AG04450 (cell line): ENCODE measurements around the gene MAN1C1. TPM values are rescaled to one million over a fixed set of nuclear protein-coding genes. Genes with fewer than 3 reads are reported as not detected.
A peak's percentile ranks its signal among the peaks of the same experiment; 100 is the strongest.

ENCODE experiments used
- CTCF ChIA-PET: fragments of 300-600, 350-600 bp; formaldehyde crosslinking; extraction: SDS; loops from one replicate; lab custom pipeline; 2022; ENCODE audit warnings: antibody characterized with exemption, inconsistent platforms; lab: Charles Lee
- POLR2A ChIA-PET: fragments of 350-600 bp; formaldehyde crosslinking; extraction: SDS; loops from one replicate; lab custom pipeline; 2021; ENCODE audit warnings: antibody characterized with exemption, inconsistent platforms; lab: Yijun Ruan, JAX
- DNase-seq: peaks from one replicate; pipeline ENCODE4 v3.0.0-alpha.2; 2011; ENCODE audit warnings: low read depth, low spot score
- H3K27ac ChIP-seq: one replicate; pipeline ENCODE4 v1.5.1; 2012; ENCODE audit warnings: low read depth, low read length, control low read depth
- H3K27me3 ChIP-seq: one replicate; pipeline ENCODE4 v1.6.0; 2012; ENCODE audit warnings: low read length; ENCODE audit not compliant: control insufficient read depth, insufficient read depth
- H3K4me3 ChIP-seq: 2 replicates; pipeline ENCODE4 v1.5.1; 2011; ENCODE audit warnings: mild to moderate bottlenecking, low read depth, low read length, control low read depth
- H3K9me3 ChIP-seq: 2 replicates; pipeline ENCODE4 v1.5.1; 2012; ENCODE audit warnings: low read length; ENCODE audit not compliant: control insufficient read depth, insufficient read depth
- CTCF ChIP-seq: IDR thresholded peaks from 2 replicates; pipeline ENCODE4 v1.5.1; 2011; ENCODE audit warnings: low read depth, low read length, control low read depth, inconsistent platforms
- polyA plus RNA-seq: library from polyadenylated mRNA; depleted of rRNA; stranded (reverse); fragments of >200 nt; gene quantifications from 2 replicates; pipeline ENCODE4 v1.2.3, GENCODE V29; 2011

The MAN1C1 gene
- polyA plus RNA-seq, 1 experiment: 16.9 TPM

- H3K27ac ChIP-seq: no peak overlapping the region
- CTCF ChIA-PET: interaction anchor here (0.6 to 5.4 kb wide), 13 partner anchors 11 to 562 kb away, joined by 3 to 74 read pairs (median 5); no protein-coding TSS in a partner anchor
- no peak for TF ChIP-seq CTCF
- no peaks in the 10 kb centered on the region for H3K27me3 ChIP-seq
- H3K9me3 ChIP-seq: no peaks in the 10 kb centered on the region
- POLR2A ChIA-PET: no interaction called here
- DNase-seq: no peak
- no peak overlapping the region for H3K4me3 ChIP-seq
Measured at GRCh38 chr1:25798666-25799351, 182.2 kb downstream of the MAN1C1 start.

DNA sequence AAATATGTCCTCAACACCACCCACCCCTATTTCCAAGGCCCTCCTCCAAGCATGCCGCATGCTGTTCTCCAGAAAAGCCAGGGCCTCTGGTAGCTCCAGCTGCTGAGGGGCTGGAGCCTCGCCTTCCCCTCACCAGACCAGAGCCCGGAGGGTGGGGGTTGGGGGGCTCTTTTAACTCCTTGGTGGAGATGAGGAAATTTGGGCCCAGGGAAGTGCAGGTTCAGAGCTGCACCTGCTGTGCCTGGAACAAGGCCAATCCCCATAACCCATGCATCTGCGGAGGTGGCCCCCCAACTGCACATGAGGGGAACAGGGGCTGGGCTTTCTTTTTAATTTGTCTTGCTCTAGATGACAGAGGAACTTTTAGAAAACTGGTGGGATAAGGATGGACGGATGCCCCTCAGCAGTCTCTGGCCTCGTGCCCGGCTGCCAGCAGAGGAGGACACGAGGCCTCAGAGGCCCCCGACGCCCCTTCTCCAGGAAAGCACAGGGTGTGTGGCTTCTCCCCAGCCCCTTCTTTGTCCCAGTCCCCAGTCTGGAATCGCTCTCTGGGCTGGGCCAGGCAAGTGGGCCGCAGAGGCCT is 182.9 kb downstream of the MAN1C1 start:
- DNase-seq: no peak
- ChIA-PET POLR2A (no interaction called here), CTCF (interaction anchor here (0.7 to 5.4 kb wide), 3 partner anchors 12 to 312 kb away, joined by 3 to 74 read pairs (median 10); no protein-coding TSS in a partner anchor)
- Histone ChIP-seq H3K27me3 (no peaks in the 10 kb centered on the region), H3K27ac (peak overlapping the region; percentile 31), H3K9me3 (no peaks in the 10 kb centered on the region), H3K4me3 (peak overlapping the region; percentile 58)
- no peak for TF ChIP-seq CTCF

GRCh38 chr1:25799935-25800702 is 183.5 kb downstream of the MAN1C1 start, which contains the start of gene SELENON:
Gene SELENON, plus strand, starts transcription at chr1:25800193. Its CDS starts 38 bp downstream, at chr1:25800231.
- peak within 1 kb of the TSS; percentile 75 for H3K4me3 ChIP-seq
- no peaks in the 10 kb centered on the region for H3K9me3 ChIP-seq
- no peaks in the 10 kb centered on the region for H3K27me3 ChIP-seq
- POLR2A ChIA-PET: interaction anchor here (0.6 to 0.9 kb wide), 2 partner anchors 12 to 373 kb away, joined by 3 to 9 read pairs; no protein-coding TSS in a partner anchor
- CTCF ChIA-PET: interaction anchor here (0.7 to 5.4 kb wide), 2 partner anchors 191 to 313 kb away, joined by 3 to 74 read pairs; no protein-coding TSS in a partner anchor
- TF ChIP-seq CTCF: no peak
- no peak for DNase-seq
- H3K27ac ChIP-seq: peak within 1 kb of the TSS; percentile 31

GRCh38 chr1:25800703-25801377 is 184.2 kb downstream of the MAN1C1 start:
- DNase-seq: no peak
- H3K9me3 ChIP-seq: no peaks in the 10 kb centered on the region
- H3K27me3 ChIP-seq: no peaks in the 10 kb centered on the region
- ChIA-PET CTCF (interaction anchor here (0.5 to 5.4 kb wide), 3 partner anchors 182 to 255 kb away, joined by 3 to 74 read pairs (median 4); no protein-coding TSS in a partner anchor), POLR2A (interaction anchor here (0.6 to 0.9 kb wide), 2 partner anchors 12 to 372 kb away, joined by 3 to 9 read pairs; no protein-coding TSS in a partner anchor)
- peak overlapping the region; percentile 75 for H3K4me3 ChIP-seq
- no peak overlapping the region for H3K27ac ChIP-seq
- TF ChIP-seq CTCF: no peak
